HL-60 (cell line): Measurements from ENCODE around the gene RAB10.

ENCODE experiments used
- DNase-seq, 2 experiments: peaks; one replicate each; pipeline ENCODE4 v3.0.0-alpha.2; 2010 to 2020; ENCODE audit warnings: low read depth in 1 of 2, low spot score in 1 of 2
- H3K27ac ChIP-seq: fragments of 250-450 bp; sonication (Bioruptor Pico); replicated peaks from 2 replicates; pipeline ENCODE4 v1.5.1; 2020; ENCODE audit warnings: mild to moderate bottlenecking, moderate library complexity
- H3K27me3 ChIP-seq: fragments of 250-450 bp; sonication (Bioruptor Pico); 2 replicates; pipeline ENCODE4 v1.5.1; 2021; ENCODE audit warnings: mild to moderate bottlenecking, moderate library complexity; ENCODE audit not compliant: insufficient read depth, poor library complexity, severe bottlenecking
- H3K4me3 ChIP-seq: replicated peaks from 2 replicates; pipeline ENCODE4 v1.5.1; 2011; ENCODE audit warnings: mild to moderate bottlenecking, control low read depth, low read length; ENCODE audit not compliant: insufficient read depth
- GABPA ChIP-seq: IDR thresholded peaks from 2 replicates; pipeline ENCODE4 v1.6.1; 2012; ENCODE audit warnings: low read depth
- POLR2AphosphoS5 ChIP-seq: IDR thresholded peaks from 2 replicates; pipeline ENCODE4 v1.6.1; 2012; ENCODE audit warnings: low read depth
- SPI1 ChIP-seq: IDR thresholded peaks from 2 replicates; pipeline ENCODE4 v1.6.1; 2012; ENCODE audit warnings: low read depth, mild to moderate bottlenecking, borderline replicate concordance
- TF ChIP-seq, protein P1 (sequence below): IDR thresholded peaks from one replicate; pipeline ENCODE4 v1.5.1; 2011; ENCODE audit warnings: low read length, control low read depth, inconsistent platforms; ENCODE audit not compliant: insufficient read depth
- TF ChIP-seq, protein P2 (sequence below): IDR thresholded peaks from 2 replicates; pipeline ENCODE4 v1.6.1; 2012; ENCODE audit warnings: low read depth; ENCODE audit not compliant: insufficient replicate concordance

RAB10 gene

DNA sequence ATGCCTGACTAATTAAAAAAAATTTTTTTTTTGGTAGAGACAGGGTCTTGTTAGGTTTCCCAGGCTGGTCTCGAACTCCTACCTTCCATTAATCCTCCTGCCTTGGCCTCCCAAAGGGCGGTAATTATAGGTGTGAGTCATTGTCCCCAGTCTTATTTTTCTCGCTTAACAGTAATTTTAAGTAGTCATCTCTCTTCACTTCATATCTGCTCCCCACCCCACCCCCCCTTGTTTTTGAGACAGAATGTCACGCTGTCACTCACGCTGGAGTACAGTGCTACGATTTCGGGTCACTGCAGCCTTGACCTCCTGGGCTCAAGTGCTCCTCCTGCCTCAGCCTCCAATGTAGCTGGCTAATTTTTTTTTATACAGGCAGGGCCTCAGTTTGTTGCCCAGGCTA lies 27.7 kb downstream of the RAB10 start:
- no peak for DNase-seq
- no peak for TF ChIP-seq GABPA
- TF ChIP-seq SPI1: no peak
- TF ChIP-seq, protein P1, sequence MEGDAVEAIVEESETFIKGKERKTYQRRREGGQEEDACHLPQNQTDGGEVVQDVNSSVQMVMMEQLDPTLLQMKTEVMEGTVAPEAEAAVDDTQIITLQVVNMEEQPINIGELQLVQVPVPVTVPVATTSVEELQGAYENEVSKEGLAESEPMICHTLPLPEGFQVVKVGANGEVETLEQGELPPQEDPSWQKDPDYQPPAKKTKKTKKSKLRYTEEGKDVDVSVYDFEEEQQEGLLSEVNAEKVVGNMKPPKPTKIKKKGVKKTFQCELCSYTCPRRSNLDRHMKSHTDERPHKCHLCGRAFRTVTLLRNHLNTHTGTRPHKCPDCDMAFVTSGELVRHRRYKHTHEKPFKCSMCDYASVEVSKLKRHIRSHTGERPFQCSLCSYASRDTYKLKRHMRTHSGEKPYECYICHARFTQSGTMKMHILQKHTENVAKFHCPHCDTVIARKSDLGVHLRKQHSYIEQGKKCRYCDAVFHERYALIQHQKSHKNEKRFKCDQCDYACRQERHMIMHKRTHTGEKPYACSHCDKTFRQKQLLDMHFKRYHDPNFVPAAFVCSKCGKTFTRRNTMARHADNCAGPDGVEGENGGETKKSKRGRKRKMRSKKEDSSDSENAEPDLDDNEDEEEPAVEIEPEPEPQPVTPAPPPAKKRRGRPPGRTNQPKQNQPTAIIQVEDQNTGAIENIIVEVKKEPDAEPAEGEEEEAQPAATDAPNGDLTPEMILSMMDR: no peak
- TF ChIP-seq, protein P2, sequence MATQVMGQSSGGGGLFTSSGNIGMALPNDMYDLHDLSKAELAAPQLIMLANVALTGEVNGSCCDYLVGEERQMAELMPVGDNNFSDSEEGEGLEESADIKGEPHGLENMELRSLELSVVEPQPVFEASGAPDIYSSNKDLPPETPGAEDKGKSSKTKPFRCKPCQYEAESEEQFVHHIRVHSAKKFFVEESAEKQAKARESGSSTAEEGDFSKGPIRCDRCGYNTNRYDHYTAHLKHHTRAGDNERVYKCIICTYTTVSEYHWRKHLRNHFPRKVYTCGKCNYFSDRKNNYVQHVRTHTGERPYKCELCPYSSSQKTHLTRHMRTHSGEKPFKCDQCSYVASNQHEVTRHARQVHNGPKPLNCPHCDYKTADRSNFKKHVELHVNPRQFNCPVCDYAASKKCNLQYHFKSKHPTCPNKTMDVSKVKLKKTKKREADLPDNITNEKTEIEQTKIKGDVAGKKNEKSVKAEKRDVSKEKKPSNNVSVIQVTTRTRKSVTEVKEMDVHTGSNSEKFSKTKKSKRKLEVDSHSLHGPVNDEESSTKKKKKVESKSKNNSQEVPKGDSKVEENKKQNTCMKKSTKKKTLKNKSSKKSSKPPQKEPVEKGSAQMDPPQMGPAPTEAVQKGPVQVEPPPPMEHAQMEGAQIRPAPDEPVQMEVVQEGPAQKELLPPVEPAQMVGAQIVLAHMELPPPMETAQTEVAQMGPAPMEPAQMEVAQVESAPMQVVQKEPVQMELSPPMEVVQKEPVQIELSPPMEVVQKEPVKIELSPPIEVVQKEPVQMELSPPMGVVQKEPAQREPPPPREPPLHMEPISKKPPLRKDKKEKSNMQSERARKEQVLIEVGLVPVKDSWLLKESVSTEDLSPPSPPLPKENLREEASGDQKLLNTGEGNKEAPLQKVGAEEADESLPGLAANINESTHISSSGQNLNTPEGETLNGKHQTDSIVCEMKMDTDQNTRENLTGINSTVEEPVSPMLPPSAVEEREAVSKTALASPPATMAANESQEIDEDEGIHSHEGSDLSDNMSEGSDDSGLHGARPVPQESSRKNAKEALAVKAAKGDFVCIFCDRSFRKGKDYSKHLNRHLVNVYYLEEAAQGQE: no peak
- no peak for TF ChIP-seq POLR2AphosphoS5
- Histone ChIP-seq H3K27ac (no peak overlapping the region), H3K27me3 (no peaks in the 10 kb centered on the region), H3K4me3 (no peak overlapping the region)

DNA sequence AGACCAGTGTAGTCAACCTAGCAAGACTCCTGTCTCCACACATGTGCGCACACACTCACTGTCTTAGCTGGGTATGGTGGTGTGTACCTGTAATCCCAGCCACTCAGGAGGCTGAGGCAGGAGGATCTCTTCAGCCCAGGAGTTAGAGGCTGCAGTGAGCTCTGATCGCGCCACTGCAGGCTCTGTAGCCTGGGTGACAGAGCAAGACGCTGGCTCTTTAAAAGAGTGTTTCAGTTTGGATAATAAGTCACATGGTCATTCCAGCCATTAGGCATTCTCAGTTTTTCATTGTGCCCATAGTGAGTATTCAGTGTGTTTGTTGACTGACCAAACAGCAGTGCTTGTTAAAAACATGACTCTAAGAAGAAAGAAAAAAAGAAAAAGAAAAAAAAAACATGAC lies 31.0 kb downstream of the RAB10 start:
- Histone ChIP-seq H3K27ac (no peak overlapping the region), H3K4me3 (no peak overlapping the region), H3K27me3 (no peaks in the 10 kb centered on the region)
- no peak for DNase-seq
- TF ChIP-seq, protein P2: no peak
- TF ChIP-seq SPI1: no peak
- TF ChIP-seq, protein P1: no peak
- TF ChIP-seq GABPA: no peak

DNA sequence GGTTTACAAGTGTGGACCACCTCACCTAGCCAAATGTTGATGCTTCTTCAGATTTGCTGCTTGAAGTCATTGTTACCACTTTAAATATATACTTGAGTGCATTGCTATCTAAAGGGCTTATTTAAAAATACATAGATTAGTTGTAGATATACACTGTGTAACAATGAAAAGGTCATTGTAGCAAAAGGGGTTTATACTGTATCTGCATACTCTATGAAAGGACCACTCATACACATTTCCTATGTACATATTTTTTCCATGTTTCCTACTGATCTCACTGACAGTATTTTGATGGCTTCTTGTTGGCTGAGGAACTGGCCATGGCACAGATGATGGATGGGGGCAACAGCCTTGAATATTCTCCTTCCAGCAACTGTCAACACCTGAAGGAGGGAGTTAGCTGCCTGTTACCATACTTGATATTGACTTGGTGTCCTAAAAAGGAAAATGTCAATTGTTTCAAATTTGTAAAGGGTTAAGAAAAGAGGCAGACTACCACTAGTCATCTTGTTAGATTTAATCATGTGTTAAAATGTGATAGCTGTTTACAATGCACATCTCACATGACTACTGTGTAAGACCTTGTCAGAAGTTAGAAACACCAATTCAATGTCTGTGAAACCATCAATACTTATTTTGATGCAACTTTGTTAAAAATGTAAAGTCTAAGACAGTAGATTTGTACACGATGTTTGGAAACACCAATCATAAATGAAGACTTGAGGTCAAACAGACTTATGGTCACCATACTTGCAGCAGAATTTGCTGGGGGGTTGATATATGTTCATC lies 33.5 kb downstream of the RAB10 start:
- Histone ChIP-seq H3K4me3 (no peak overlapping the region), H3K27me3 (no peaks in the 10 kb centered on the region), H3K27ac (peak overlapping the region; percentile 48)
- no peak for TF ChIP-seq POLR2AphosphoS5
- no peak for DNase-seq

DNA sequence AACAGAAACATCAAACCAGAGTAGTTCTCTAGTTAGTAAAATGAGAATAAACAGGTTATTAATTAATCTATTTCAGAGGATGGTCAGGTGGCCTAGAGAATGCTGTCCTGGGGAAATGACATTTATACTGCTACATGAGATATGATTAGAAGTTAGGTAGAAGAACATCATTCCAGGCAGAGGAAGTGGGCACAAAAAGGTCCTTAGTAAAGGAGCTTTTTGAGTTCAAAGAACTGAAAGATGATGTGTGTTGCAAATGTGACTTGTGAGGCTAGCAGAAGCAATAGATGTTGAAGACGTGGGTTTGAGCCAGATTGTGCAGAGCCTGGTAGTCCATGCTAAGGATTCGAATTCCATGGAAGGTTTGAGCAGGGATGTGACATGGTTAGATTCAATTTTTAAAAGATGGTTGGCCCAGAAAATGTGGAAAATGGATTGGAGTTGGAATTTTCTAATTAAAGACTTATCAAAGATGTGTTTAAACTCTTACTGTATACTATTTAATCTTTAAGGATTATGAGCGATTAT lies 34.2 kb downstream of the RAB10 start:
- Histone ChIP-seq H3K27ac (peak overlapping the region; percentile 48), H3K4me3 (no peak overlapping the region), H3K27me3 (no peaks in the 10 kb centered on the region)
- TF ChIP-seq GABPA: no peak
- TF ChIP-seq, protein P1: no peak
- TF ChIP-seq, protein P2: no peak
- TF ChIP-seq POLR2AphosphoS5: no peak
- peak; percentile 55; the same call in 1 of the 2 replicates for TF ChIP-seq SPI1
- DNase-seq: no peak
